HG03378 (cell line): ENCODE measurements around the gene SPNS2.
A peak's percentile ranks its signal among the peaks of the same experiment; 100 is the strongest.

Experiments
- ATAC-seq: cut with Tn5 transposase; IDR thresholded peaks from one replicate; pipeline ENCODE4 v1.9.1; 2021; ENCODE audit warnings: mild to moderate bottlenecking, moderate library complexity; ENCODE audit not compliant: unreplicated experiment

Gene SPNS2

GRCh38 chr17:4548721-4549531 lies 50.2 kb downstream of the SPNS2 start:
- ATAC-seq: no peak

- ATAC-seq: no peak
Measured at GRCh38 chr17:4549781-4550533, 51.3 kb downstream of the SPNS2 start.

DNA sequence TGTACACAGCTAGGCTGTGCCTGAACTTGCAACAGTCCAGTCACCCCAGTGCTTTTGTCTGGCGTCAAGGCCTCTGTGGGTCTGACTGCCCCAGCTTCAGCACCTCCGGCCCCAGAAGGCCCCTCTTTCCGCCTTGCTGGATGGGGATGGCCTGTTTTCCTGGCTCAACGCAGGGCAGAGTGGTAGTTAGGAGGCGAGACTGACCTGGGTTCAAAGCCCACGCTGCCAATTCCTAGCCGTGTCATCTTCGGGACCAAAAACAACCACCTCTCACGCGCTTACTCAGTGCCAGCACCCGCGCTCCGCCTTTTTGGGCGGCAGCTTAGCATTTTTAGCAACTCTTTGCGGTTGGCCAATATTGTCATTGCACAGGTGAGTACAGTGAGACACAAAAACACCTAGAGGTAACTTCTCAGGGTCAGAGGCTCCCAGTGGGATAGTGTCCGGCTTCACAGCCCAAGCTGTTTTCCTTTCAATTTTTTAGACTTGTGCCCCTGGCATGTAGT lies 51.9 kb downstream of the SPNS2 start:
- ATAC-seq: no peak

DNA sequence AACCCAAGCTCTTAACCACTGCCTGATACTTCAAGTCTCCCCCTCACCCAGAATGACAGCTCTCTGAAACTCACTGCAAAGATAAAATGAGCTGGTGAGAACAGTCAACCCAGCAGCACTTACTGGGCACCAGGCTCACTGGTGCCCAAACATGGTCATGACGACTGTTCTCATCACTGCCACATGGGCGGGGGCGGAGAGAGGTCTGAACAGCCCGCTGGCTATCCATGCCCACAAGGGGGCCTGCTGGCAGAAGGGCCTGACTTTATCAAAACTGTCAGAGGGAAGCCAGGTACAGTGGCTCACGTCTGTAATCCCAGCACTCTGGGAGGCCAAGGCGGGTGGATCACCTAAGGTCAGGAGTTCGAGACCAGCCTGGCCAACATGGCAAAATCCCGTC lies 52.5 kb downstream of the SPNS2 start:
- no peak for ATAC-seq

DNA sequence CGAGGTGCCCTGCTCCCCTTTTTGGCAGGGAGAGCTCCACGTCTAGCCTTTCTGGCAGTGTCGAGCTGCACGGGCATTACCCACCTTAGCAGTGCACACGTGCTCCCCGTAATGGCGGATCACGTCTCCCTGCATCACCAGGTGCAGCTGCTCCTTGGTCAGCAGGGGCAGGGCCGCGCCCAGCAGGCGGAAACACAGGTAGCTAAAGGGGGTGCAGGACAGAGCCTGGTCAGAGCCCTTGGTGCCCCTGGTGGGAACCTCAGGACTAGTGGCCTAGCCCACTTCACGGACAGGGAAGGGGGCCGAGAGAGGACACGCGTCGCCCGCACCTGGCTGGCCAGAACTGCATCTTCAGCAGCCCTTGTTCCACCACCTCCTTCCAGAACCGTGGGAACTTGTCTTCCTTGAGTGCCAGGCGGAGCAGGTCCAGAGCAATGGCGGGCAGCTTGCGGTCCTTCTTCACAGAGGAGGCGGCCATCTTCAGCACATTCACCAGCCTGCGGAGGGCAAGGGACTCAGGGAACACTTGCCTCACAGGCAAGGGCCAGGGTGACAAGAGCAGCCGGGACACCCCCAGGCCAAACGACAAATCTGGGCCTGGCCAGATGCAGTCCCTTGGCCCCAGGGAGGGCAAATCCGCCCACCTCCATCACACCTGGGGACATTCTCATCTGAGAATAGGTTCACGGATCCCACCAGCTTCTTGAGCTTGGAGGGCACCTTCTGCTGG lies 53.3 kb downstream of the SPNS2 start:
- ATAC-seq: no peak

DNA sequence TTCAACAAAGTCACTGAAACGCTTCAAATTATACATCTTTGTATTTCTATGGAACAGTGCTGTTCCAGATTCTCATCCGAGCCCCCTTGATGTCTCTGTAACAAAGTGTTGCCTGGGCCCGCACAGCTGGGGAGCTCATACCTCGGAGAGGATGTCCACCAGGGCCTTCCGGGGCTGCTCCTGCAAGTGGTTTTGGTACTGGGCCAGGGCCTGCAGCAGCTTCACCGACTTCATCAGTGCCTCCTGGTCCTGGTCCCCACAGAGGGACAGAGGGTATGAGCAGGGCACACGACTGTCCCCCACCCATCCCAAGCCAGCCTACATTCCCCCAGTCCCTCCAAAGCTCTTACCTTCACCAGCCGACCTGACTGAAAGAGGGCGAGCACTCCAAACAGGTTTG lies 55.0 kb downstream of the SPNS2 start:
- no peak for ATAC-seq

DNA sequence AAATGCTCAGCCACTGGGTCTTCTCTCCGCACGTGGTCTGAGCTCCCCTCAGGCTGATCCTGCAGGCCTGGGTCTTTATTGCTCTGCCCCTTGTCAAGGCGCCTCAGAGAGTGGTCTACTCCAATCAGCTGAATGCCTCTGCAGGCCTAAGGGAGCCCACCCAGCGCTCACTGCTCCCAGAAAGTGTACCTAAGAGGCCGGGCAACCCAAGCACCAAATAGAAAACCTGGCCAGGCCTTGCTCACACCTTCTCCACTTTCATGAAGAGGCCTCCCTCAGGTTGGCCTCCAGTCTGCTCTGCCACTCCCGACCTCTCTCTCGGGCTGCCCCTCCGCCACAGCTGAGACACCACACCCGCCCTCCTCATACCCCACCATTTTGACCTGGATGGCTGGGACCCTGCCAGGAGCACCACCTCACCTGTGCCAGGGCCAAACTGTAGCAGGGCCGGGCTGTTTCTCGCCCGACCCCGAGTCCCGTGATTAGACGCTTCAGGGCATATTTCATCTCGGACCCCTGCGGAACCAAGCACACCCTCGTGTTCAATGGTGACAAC lies 55.8 kb downstream of the SPNS2 start:
- no peak for ATAC-seq

DNA sequence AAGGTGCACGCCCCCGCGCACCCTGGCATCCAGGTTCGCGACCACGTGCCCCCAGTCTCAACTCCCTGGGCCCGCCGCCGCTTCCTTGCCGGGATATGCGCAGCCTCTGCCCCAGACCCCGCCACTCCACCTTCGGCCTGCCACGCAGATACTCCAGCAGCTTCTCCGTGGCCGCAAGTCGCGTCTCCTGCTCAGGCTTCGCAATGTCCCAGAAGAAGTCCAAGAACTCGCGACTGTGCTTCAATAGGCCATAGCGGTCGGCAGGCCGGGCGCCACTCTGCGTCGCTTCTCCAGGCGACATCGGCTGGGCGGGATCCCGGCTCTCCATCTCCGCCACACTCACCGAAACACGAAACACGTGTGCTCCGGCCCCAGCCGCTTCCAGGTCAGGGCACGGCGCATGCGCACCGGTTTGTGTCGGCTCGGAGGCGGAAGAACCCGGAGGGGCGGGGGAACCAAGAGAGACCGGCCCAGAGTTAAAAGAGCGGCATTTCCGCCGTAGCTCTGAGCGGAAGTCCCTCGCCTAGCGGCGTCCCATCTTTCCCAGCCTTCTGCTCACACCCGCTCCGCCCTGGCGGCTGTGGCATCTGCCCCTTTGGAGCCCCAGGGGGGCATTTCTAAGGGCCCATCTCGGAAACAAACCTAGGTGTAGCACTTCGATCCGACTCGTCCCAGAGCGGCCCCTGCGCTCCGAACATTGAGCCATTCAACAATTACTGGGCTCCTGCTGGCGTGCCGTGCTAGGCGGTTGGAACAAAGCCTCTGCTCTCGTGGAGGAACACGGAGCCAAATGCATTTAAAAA lies 56.5 kb downstream of the SPNS2 start, which contains the start of gene MYBBP1A:
Gene MYBBP1A, minus strand, starts transcription at position 388 of the 803 bp plus-strand sequence. Its CDS starts 60 bp downstream, at position 328.
- peak; percentile 69 for ATAC-seq

GRCh38 chr17:4555873-4556759 lies 57.4 kb downstream of the SPNS2 start:
- no peak for ATAC-seq

DNA sequence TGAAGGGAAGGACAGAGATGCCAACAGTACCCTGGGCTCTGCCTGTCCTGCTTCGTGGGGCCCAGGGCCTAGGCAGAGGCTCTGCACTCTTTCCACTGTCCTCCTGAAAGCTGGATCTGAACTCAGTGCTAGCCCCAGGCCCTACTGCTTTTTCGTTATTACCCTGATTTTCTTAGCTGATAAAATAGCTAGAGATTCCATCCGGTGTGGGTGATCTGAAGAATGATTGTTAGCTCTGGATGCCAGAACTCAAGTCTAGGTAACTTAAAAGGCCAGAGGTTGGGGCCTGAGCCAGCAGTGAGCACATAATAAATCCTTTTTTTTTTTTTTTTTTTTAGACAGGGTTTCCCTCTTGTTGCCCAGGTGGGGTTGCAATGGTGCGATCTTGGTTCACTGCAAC lies 58.3 kb downstream of the SPNS2 start:
- ATAC-seq: no peak

DNA sequence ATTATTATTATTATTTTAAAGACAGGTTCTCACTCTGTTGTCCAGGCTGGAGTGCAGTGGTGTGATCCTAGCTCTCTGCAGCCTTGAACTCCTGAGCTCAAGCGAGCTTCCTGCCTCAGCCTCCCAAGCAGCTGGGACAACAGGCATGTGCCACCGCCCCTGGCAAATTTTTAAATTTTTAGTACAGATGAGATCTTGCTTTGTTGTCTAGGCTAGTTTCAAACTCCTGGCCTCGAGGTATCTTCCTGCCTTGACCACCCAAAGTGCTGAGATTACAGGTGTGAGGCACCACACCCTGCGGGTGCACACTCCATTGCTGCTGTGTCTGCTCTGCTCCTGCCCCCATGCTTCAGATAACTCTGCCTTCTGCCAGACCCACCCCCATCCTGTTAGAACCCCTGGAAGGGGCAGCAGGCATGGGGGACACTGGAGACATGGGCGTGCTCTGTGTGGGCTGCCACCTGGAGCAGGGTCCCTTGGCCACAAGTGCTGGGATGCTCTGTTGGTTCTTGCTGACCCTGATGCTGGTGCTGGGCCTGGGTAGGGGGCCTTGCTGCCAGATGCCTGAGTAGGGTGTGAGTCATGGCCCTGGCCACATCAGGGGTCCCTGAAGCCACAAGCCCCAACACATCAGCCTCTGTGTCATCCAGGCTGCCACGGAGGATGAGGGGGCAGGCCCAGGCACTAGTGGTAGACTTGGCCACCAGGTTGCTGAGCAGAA lies 59.1 kb downstream of the SPNS2 start:
- no peak for ATAC-seq

GRCh38 chr17:4558347-4558971 lies 59.8 kb downstream of the SPNS2 start:
- no peak for ATAC-seq

DNA sequence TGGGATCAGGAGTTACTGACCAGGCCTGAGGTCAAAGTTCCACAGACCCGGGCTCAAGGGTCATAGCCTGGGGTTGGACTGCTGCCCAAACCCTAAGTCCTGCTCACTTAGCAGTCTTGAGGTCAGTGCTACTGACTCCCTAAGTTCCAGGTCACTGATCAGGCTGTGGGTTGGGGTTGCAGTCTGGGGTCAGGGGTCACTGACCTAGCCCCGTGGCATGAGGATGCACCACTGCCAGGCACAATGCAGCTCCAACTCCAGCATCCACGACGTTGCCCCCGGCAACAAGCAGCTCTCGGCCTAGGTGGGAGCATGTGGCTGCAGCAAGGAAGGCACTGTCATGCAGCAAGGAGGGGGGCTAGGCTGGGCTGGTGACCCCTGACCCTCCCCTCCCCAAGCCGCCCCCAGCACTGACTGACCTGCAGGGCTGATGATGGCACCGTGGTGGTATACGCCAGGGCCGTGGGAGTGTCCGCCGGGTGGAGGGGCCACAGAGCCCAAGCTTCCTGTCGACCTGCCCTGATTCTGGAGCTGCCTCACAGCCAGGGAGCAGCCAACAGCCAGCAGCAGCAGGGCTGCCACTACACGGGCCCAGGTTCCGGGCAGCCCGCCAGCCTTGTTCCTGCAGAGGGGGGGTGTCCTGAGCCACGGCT lies 60.6 kb downstream of the SPNS2 start:
- no peak for ATAC-seq

DNA sequence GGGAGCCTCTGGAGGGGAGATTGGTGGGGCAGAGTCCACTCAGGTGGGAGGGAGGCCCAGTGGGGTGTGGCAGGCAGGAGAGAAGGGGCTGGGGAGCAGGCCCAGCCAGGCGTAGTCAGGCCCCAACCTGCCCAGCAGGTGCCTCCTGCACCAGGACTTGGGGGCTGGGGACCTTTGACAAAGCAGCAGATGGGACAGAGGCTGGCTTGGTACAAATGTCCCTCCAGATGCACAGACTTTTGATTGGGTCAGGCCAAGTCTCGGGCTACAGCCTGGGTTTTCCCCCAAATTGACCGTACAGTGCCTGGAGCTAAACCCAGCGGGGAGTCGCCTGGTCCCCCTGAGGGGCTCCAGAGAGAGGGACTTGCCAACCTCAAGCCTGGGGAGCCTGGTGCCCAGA lies 61.3 kb downstream of the SPNS2 start:
- ATAC-seq: no peak

- no peak for ATAC-seq
Measured at GRCh38 chr17:4560421-4560820, 61.7 kb downstream of the SPNS2 start, which contains the start of gene GGT6. GGT6 (minus strand) TSS chr17:4560577; CDS start chr17:4560521, 56 bp downstream.

- ATAC-seq: no peak
Measured at GRCh38 chr17:4560837-4561256, 62.2 kb downstream of the SPNS2 start.
